ENCODE results near the gene EXOC3. TPM values are rescaled to one million over a fixed set of nuclear protein-coding genes. Genes with fewer than 3 reads are reported as not detected.
"Not testable (repeated sequence)": the region's sequence is repeated elsewhere in the genome, so short reads cannot be mapped to it uniquely, and the experiment has no call there.

EXOC3 gene
- total RNA-seq, 4 donors from 2014 or later: 39.1 to 54.6 (median 42.8) TPM

DNA sequence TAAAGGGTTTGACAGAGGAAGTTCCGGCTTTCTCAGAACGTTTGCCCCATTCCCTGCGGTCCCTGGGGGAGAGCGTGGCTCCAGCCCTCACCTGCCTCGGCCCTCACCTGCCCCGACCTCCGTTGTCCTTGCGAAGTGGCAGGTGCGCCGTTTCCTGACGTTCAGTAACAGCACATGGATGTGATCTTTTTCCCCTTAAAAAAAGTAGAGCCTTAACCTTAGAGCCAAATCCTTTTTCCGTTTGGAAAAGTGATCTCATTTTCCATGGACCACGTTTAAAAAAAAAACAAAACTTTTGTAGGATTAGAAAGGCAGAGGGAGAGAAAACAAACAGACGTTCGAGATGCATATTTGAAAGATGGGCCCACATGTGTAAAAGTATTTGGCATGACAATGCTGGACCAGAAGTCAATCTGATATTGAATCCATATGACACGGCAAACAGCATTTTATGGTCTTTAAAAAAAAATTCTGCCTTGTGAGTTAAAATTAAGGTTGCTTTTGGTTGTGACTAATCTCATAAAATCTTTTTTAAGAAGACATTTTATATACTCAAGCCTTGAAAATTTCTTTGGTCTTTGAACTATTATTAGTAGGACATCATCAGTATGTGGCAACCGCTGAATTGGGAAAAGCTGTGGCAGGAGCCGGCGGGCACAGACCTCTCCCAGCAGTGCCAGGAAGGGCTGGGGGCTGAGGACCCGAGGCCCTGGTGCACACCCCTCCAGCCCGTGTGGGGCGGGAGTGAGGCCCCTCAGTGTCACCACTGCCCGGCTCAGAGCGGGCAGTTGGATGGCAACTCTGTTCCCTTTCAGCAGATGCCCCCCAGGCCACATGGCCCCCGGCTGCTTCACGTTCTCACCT, 42.5 kb upstream of the EXOC3 start:
- Histone ChIP-seq H3K4me1 (peaks cover 5 to 37% (median 12%) of the 10 kb centered on the region in 3 donors), H3K4me3 (peak overlapping the region in 3 of 4 donors; percentile 7 to 54 (median 28)), H3K27me3 (peaks cover 0 to 49% (median 0%) of the 10 kb centered on the region in 4 donors), H3K9me3 (no peaks in the 10 kb centered on the region), H3K27ac (peak overlapping the region; percentile 54 to 80 (median 80)), H3K36me3 (no peaks in the 10 kb centered on the region)
- WGBS, 2 donors: 33 to 34% methylated on average over 14 to 20 of the region's 26 CpGs
- intact Hi-C loops (cut with DNase I): no loop called here
- no peak for DNase-seq
- no peak for TF ChIP-seq POLR2A (IDR thresholded peaks at IDR 0.05)
- TF ChIP-seq, protein P1, sequence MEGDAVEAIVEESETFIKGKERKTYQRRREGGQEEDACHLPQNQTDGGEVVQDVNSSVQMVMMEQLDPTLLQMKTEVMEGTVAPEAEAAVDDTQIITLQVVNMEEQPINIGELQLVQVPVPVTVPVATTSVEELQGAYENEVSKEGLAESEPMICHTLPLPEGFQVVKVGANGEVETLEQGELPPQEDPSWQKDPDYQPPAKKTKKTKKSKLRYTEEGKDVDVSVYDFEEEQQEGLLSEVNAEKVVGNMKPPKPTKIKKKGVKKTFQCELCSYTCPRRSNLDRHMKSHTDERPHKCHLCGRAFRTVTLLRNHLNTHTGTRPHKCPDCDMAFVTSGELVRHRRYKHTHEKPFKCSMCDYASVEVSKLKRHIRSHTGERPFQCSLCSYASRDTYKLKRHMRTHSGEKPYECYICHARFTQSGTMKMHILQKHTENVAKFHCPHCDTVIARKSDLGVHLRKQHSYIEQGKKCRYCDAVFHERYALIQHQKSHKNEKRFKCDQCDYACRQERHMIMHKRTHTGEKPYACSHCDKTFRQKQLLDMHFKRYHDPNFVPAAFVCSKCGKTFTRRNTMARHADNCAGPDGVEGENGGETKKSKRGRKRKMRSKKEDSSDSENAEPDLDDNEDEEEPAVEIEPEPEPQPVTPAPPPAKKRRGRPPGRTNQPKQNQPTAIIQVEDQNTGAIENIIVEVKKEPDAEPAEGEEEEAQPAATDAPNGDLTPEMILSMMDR (IDR thresholded peaks at IDR 0.05): no peak

DNA sequence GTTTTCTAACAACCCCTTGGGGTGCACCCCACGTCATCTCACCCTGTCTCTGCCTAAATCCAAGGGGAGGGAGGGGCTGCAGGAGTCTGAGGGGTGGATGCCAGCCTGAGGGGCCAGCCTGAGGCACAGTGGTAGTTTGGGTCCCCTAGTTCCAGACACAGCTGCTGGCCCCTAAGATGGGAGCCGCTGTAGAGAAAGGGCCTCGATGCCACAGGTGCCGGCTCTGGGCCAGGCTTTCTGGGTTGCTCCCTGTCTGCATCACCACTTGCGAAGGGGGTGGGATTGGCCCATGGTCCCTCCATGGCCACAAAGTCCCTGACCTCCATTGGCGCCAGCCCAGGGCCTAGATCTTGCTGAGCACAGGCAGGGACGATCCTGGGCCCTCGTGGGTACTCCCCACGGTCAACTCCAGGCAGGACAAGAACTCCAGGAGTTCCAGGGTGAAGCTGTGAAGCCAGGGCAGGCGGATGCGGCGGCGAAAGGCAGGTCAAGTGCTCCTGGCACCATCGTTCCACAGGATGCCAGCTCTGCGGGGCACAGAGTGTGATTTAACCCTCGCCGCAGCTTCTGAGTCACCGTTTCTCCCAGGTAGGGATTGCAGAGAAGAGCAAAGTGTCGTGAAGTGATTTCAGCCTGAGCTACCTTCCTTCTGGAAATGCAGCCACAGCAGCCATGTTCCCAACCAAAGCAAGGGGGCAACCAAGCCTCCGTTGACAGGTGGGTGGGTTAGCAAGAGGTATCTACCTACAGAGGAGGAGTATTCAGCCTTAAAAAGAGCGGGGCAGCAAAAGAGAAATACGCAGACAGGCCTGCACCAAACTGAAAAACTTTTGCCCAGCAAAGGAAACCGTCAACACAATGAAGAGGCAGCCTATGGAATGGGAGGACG, 41.6 kb upstream of the EXOC3 start:
- WGBS, 2 donors: 76 to 90% methylated on average over 8 to 12 of the region's 24 CpGs
- TF ChIP-seq, protein P1 (IDR thresholded peaks at IDR 0.05): no peak
- no peak for TF ChIP-seq POLR2A (IDR thresholded peaks at IDR 0.05)
- Histone ChIP-seq H3K9me3 (no peaks in the 10 kb centered on the region), H3K27me3 (peaks cover 0 to 49% (median 0%) of the 10 kb centered on the region in 4 donors), H3K4me1 (peaks cover 5 to 31% (median 12%) of the 10 kb centered on the region in 3 donors), H3K4me3 (no peak overlapping the region), H3K36me3 (no peaks in the 10 kb centered on the region), H3K27ac (peak overlapping the region; percentile 7 to 80 (median 52))
- intact Hi-C loops (cut with DNase I): no loop called here
- DNase-seq: no peak

GRCh38 chr5:402219-402614, 40.8 kb upstream of the EXOC3 start:
- DNase-seq; H3K4me3 ChIP-seq; H3K9me3 ChIP-seq; intact Hi-C loops (cut with DNase I); H3K36me3 ChIP-seq; H3K27ac ChIP-seq: not testable (repeated sequence)
- peaks cover 5 to 31% (median 12%) of the 10 kb centered on the region in 3 donors for H3K4me1 ChIP-seq
- H3K27me3 ChIP-seq: peaks cover 0 to 49% (median 0%) of the 10 kb centered on the region in 4 donors
- WGBS, 2 donors: 87 to 91% methylated on average over 11 of the region's 17 CpGs

DNA sequence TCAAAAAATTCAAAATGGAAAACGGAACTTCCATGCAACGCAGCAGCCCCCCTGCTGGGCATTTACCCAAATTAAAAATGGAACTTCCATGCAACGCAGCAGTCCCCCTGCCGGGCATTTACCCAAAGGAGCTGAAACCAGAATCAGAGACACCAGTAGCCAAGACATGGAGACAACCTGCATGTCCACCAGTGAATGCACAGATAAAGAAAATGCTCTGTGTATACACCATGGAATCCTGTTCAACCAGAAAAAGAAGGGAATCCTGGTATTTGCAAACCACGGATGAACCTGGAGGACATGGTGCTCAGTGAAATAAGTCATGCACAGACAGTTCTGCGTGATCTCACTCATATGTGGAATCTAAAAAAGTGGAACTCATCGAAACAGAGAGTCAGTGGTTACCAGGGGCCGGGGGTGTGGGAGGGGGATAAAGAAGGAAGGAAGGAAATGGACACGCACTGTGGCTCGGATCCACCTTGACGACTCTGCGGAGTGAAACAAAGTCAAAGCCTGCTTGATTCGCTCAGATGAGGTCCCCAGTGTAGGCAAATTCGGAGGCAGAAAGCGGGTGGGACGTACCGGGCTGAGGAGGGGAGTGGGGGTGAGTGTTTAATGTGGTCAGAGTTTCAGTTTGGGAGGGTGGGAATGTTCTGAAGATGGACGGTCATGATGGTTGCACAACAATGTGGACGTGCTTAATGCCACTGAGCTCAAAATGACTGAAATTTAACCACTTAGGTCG, 40.2 kb upstream of the EXOC3 start:
- no peak for DNase-seq

More for the DNA sequence above, 40.2 kb upstream of the EXOC3 start:
- TF ChIP-seq, protein P1 (IDR thresholded peaks at IDR 0.05): no peak
- no peak for TF ChIP-seq POLR2A (IDR thresholded peaks at IDR 0.05)
- Histone ChIP-seq H3K9me3 (no peaks in the 10 kb centered on the region), H3K4me3 (no peak overlapping the region), H3K27me3 (peaks cover 0 to 49% (median 0%) of the 10 kb centered on the region in 4 donors), H3K4me1 (peaks cover 5 to 34% (median 12%) of the 10 kb centered on the region in 3 donors), H3K27ac (no peak overlapping the region), H3K36me3 (no peaks in the 10 kb centered on the region)
- WGBS, 2 donors: 75 to 86% methylated on average over 18 to 20 of the region's 20 CpGs
- intact Hi-C loops (cut with DNase I): no loop called here
